OCI-M2 (cell line): ENCODE data around the gene THRAP3.

ENCODE experiments used
- DNase-seq: peaks from one replicate; lab custom pipeline; 2025; ENCODE audit not compliant: unreplicated experiment; lab: John Stamatoyannopoulos, UW

The THRAP3 gene

DNA sequence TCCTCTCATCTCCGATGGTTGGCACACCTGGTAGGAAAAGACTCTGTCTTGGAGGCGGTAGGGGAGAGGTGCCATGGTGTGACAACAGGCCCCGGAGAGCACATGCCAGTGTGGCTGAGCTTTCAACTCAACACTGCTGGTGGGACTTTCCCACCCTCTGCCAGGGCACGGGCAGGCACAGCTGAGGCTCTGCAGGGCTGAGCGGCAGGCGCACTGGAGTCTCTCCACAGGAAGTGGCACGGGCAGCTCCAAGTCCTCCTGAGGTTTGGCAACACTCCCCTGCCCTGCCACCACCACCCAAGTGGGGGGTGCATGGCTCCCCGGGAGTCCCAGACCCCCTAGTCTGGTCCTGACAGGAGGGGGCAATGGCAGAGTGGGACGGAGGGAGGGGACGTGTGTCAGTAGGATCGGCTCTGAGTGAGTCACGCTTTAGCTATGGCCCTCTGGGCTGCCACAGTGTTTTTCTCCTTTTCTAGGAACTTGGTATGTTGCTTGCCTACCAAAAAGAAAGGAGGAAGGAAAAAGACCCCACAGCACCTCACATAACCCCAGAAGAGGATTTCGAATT is 126.5 kb downstream of the THRAP3 start:
- no peak for DNase-seq

DNA sequence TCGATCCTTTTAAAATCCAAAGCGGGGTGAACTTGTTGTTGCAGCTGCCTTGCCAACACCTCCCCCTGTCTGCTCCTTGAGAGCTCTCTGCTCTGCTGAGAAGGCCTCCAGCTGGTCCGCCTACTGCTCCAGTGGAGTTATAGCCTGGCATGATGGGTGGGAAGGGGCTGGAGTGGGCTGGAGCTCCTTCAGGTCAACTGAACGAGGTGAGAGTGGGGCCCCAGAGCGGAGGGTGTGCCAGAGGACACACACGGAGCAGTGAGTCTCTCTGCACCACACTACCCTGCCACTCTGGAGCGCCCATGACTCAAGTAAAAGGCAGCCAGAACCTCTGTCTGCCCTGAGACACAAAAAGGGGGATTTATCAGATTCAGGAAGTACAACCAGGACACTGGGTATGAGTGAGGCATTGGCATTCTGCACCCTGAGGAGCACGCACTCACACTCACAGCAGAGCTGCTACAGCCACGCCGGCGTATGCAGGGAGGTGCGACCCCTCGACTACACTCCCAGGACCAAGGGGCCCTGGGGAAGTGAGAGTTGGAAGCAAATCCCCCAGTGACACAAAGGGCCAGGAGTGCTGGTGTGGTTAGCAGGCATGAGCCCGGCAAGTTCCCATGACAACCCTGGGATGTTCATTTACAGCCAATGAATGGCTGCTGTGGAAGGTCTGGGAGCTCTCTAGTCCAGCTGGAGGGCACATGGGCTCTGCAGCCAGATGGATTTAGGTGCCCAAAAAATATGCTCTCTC is 127.2 kb downstream of the THRAP3 start:
- no peak for DNase-seq

DNA sequence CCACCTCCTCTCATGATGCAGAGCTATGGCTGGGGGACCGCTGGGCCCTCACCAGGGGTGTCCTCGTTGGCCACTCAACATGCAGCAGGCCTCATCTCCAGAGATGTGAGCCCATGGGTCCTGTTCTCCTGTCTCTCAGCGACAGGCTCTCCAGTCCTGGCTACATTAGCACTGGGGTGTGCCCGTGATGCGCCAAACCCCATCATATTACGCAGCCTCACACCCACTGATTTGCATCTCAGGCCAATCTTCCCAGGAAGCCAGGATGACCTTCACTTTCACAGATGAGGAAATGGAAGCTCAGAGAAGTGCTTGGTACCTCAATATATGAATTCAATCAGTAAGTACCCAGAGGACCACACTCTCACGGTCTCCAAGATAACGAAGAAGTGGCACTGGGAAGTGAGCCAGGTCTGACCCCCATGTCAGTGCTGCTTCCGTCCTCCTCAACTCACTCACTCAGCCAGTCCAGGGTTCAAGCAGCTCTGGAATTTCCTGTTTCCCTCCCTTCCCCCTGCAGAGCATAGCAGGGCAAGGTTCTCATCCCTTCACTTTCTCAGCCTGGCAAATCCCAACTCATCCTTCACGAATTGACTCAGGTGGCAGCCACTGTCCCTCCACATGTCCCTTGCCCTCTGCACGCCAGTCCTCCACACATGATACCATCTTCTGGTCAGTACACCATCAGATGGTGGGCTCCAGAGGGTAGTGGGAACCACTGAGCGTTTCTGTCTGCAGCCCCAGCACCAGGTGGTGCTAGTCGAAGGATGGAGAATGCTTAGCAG is 128.1 kb downstream of the THRAP3 start:
- DNase-seq = no peak

DNA sequence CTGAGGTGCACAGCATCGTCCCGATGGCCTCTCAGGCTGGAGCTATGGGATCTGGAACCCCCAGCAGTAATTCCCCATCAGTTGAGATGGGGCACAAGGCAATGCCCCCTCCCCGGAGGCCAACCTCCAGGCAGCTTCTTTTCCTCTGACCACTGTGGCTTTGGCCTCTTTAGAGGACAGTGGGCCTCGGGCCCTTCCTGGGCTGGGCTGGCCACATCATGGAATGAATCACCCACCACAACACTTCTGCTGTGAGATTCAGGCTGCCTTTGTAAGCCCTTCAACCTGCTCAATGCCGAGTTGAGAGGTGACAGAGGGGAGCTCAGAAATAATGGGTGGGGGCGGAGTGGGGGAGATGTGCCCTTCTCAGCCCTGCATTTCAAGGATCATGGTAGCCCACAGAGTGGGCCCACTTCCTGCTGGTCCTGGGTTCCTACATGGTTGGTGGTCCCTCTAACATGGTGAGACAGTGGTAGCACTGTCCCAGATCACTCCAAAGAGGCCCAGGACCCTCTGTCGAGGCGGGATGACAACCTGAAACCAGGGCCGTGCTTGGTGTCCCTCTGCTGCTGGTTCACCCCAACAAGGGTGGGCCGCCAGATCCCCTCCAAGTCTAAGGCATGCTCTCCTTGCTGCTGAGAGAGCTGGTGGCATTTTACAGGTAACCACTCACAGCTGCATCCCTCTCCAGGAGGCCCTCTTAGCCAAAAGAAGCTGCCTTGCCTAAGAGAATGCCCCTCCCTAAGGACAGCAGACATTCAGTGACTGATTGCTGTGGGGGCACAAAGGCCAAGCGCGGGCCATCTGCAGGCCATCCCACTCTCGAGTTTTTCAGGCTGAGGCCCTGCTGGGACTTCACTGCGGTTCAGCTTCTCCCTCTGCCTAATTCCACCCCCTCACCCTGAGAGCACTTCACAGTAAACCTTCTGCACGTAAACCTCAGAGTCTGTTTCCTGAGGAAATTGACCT is 129.0 kb downstream of the THRAP3 start:
- no peak for DNase-seq

DNA sequence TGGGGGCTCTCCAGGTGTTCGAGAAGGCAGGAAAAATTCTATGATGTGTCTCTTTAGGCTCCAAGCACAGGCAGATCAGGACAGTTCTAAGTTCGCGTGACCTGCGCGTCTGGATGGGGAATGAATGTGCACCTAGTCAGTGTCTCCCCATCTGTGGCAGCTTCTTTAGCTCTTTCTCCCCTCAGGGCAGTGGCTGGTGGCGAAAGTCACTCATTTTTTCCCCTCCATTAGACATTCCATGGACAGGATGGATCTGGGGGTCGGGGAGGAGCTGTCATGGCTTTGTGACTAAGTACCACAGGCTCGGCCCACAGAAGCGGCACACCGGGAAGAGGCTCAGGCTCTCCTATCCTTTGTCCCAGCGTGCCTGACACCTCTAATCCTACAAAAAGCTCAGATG is 130.2 kb downstream of the THRAP3 start:
- no peak for DNase-seq
